HG03439 (cell line): ENCODE measurements around the gene PCDHB11.
"Not testable (repeated sequence)": the region's sequence is repeated elsewhere in the genome, so short reads cannot be mapped to it uniquely, and the experiment has no call there.

Experiments used
- ATAC-seq: cut with Tn5 transposase; IDR thresholded peaks from one replicate; pipeline ENCODE4 v1.9.1; 2021; ENCODE audit warnings: mild to moderate bottlenecking, moderate library complexity; ENCODE audit not compliant: unreplicated experiment

Gene PCDHB11

GRCh38 chr5:141186897-141187512, 12.4 kb upstream of the PCDHB11 start, which contains the start of gene PCDHB9:
TSS of gene PCDHB9 (plus strand) at chr5:141187161. CDS start at chr5:141187319, 158 bp downstream.
- ATAC-seq: no peak

- ATAC-seq: not testable (repeated sequence)
Observed at GRCh38 chr5:141188682-141189081, 10.7 kb upstream of the PCDHB11 start.

GRCh38 chr5:141189131-141189530, 10.3 kb upstream of the PCDHB11 start:
- not testable (repeated sequence) for ATAC-seq

- no peak for ATAC-seq
Observed at GRCh38 chr5:141192110-141192725, 7.2 kb upstream of the PCDHB11 start, which contains the start of gene PCDHB10. TSS of gene PCDHB10 (plus strand) at chr5:141192353. CDS start at chr5:141192553, 200 bp downstream.

GRCh38 chr5:141194332-141194731, 5.1 kb upstream of the PCDHB11 start:
- ATAC-seq: not testable (repeated sequence)

- ATAC-seq: no peak
Observed at GRCh38 chr5:141196363-141196762, 3.1 kb upstream of the PCDHB11 start.

- ATAC-seq: not testable (repeated sequence)
Observed at GRCh38 chr5:141201126-141201525, 1.7 kb downstream of the PCDHB11 start.

- not testable (repeated sequence) for ATAC-seq
Observed at GRCh38 chr5:141201646-141202045, 2.2 kb downstream of the PCDHB11 start.

- ATAC-seq: no peak
Observed at GRCh38 chr5:141208478-141208877, 9.1 kb downstream of the PCDHB11 start, which contains the start of gene PCDHB12. TSS of gene PCDHB12 (plus strand) at chr5:141208719. CDS start at chr5:141208908, 189 bp downstream.

- ATAC-seq: not testable (repeated sequence)
Observed at GRCh38 chr5:141210281-141210680, 10.9 kb downstream of the PCDHB11 start.

GRCh38 chr5:141210849-141211248, 11.4 kb downstream of the PCDHB11 start:
- not testable (repeated sequence) for ATAC-seq

- ATAC-seq: not testable (repeated sequence)
Observed at GRCh38 chr5:141213656-141214339, 14.4 kb downstream of the PCDHB11 start, which contains the start of gene PCDHB13. TSS of gene PCDHB13 (plus strand) at chr5:141213919. CDS start at chr5:141214124, 205 bp downstream.

- not testable (repeated sequence) for ATAC-seq
Observed at GRCh38 chr5:141214583-141214982, 15.2 kb downstream of the PCDHB11 start.

GRCh38 chr5:141215504-141215903, 16.1 kb downstream of the PCDHB11 start:
- not testable (repeated sequence) for ATAC-seq

- not testable (repeated sequence) for ATAC-seq
Observed at GRCh38 chr5:141216035-141216434, 16.6 kb downstream of the PCDHB11 start.

- no peak for ATAC-seq
Observed at GRCh38 chr5:141223112-141223783, 23.8 kb downstream of the PCDHB11 start, which contains the start of gene PCDHB14. TSS of gene PCDHB14 (plus strand) at chr5:141223343. CDS start at chr5:141223506, 163 bp downstream.

GRCh38 chr5:141224844-141225243, 25.4 kb downstream of the PCDHB11 start:
- not testable (repeated sequence) for ATAC-seq

GRCh38 chr5:141225421-141225820, 26.0 kb downstream of the PCDHB11 start:
- ATAC-seq: not testable (repeated sequence)

- ATAC-seq: no peak
Observed at GRCh38 chr5:141234109-141234667, 34.8 kb downstream of the PCDHB11 start.

- ATAC-seq: not testable (repeated sequence)
Observed at GRCh38 chr5:141235922-141236321, 36.5 kb downstream of the PCDHB11 start.
